ENCODE measurements around the gene IFT27. TPM values are rescaled to one million over a fixed set of nuclear protein-coding genes. Genes with fewer than 3 reads are reported as not detected.

Gene IFT27
- total RNA-seq, 1 donor from 2014 or later = 21.5 TPM

DNA sequence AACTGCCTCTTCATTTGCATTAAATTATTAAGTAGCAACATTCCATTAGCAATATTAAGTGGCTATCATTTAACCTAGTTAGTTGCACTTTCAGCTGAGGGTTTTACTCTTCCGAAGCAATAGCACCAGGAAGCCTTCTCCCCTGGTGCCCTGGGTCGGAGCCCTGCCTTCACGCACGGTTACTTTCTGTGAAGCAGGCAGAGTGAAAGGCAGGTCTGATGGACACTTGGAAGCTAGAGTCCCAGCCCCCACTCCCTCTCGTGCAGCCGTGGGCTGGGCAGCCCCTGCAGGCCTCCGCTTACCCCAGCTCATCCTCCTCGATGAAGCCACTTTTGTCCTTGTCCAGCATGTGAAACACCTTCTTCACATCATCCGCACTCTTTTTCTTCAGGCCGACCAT lies 38.9 kb upstream of the IFT27 start:
- Histone ChIP-seq H3K4me1 (peaks cover 14% of the 10 kb centered on the region), H3K27me3 (peaks cover 65% of the 10 kb centered on the region), H3K27ac (no peak overlapping the region), H3K9me3 (no peaks in the 10 kb centered on the region), H3K4me3 (no peak overlapping the region), H3K36me3 (no peaks in the 10 kb centered on the region)
- ATAC-seq (no peak), DNase-seq (no peak)
- TF ChIP-seq, protein P1, sequence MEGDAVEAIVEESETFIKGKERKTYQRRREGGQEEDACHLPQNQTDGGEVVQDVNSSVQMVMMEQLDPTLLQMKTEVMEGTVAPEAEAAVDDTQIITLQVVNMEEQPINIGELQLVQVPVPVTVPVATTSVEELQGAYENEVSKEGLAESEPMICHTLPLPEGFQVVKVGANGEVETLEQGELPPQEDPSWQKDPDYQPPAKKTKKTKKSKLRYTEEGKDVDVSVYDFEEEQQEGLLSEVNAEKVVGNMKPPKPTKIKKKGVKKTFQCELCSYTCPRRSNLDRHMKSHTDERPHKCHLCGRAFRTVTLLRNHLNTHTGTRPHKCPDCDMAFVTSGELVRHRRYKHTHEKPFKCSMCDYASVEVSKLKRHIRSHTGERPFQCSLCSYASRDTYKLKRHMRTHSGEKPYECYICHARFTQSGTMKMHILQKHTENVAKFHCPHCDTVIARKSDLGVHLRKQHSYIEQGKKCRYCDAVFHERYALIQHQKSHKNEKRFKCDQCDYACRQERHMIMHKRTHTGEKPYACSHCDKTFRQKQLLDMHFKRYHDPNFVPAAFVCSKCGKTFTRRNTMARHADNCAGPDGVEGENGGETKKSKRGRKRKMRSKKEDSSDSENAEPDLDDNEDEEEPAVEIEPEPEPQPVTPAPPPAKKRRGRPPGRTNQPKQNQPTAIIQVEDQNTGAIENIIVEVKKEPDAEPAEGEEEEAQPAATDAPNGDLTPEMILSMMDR (IDR thresholded peaks at IDR 0.05) = no peak
- intact Hi-C loops (cut with DNase I) = no loop called here

DNA sequence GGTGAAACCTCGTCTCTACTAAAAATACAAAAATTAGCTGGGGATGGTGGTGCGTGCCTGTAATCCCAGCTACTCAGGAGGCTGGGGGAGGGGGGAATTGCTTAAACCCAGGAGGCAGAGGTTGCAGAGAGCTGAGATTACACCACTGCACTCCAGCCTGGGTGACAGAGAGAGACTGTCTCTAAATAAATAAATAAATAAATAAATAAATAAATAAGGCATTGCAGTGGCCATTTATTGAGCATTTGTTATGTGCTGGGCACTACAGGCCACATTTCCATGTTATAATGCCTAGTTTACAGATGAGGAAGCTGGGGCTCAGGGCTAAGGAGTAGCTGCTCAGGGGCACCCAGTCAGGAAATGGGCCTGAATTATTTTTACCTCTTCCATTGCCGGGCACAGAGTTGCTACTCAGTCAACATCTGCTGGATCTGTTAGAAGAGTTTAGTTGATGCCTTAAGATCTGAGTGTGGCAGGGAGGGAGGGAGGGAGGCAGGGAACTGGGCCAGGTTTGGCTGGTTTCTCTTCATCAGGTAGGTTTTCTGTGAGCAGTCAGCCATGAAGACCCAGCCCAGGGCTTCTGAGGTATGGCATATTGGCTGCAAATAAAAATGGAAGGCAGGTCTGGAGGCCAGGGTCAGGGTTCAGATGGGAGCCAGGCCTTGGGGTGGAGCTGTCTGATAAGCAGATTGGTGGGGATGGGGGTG lies 35.3 kb upstream of the IFT27 start:
- DNase-seq (no peak), ATAC-seq (no peak)
- H3K27ac ChIP-seq = no peak overlapping the region
- intact Hi-C loops (cut with DNase I) = no loop called here
- no peak overlapping the region for H3K4me3 ChIP-seq
- TF ChIP-seq, protein P1 (IDR thresholded peaks at IDR 0.05) = no peak
- peaks cover 32% of the 10 kb centered on the region for H3K27me3 ChIP-seq
- no peaks in the 10 kb centered on the region for H3K36me3 ChIP-seq
- no peaks in the 10 kb centered on the region for H3K9me3 ChIP-seq
- H3K4me1 ChIP-seq = peaks cover 2% of the 10 kb centered on the region

DNA sequence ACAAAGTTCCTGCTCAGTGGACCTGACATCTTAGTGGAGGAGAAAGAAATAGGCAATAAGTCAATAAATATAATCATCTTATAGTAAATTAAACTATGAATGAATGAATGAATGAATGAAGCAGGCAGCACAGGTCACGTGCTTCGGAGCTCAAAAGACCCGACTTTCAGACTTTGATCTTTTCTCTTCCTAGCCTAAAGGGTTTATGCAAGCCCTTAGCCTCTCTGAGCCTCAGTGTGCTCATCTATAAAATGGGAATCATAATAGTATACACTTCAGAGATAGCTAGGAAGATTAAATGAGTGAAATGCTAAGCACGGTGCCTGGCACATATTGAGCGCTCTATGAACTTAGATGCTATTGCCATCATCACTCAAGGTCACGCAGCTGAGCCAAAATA lies 33.4 kb upstream of the IFT27 start:
- H3K4me3 ChIP-seq = no peak overlapping the region
- TF ChIP-seq, protein P1 (IDR thresholded peaks at IDR 0.05) = no peak
- H3K36me3 ChIP-seq = no peaks in the 10 kb centered on the region
- intact Hi-C loops (cut with DNase I) = no loop called here
- H3K27me3 ChIP-seq = peaks cover 27% of the 10 kb centered on the region
- DNase-seq = no peak
- no peaks in the 10 kb centered on the region for H3K9me3 ChIP-seq
- H3K4me1 ChIP-seq = no peaks in the 10 kb centered on the region
- ATAC-seq = no peak
- H3K27ac ChIP-seq = no peak overlapping the region

DNA sequence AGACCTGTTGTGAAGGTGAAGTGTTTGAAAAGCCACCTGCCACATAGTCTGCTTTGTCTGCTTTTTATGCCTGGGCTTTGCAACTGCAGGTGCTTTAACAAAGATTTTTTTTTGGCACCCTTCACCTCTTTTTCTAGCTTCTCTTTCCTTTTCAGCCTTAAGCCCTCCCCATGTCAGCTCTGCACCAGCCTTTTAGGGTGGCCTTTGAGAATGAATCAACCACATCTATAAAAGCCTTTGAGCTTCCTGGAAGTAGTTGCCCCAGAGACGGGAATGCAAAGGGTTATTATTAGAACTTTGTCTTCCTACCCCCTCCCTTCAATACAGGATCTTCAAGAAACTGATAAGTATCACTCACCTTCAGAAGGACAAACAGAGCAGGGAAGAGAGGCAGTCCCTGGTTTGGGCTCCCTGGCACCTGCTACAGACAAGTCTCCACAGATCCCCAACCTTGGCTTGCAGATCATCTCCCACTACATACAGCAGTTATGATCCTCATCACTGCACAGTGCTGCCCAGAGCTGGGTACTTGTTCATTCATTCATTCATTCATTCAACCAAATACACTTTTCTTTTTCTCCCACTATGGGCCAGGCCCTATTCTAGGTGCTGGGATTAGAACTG lies 32.9 kb upstream of the IFT27 start:
- no peak for ATAC-seq
- Histone ChIP-seq H3K27ac (no peak overlapping the region), H3K36me3 (no peaks in the 10 kb centered on the region), H3K9me3 (no peaks in the 10 kb centered on the region), H3K4me1 (no peaks in the 10 kb centered on the region), H3K27me3 (peaks cover 22% of the 10 kb centered on the region), H3K4me3 (no peak overlapping the region)
- TF ChIP-seq, protein P1 (IDR thresholded peaks at IDR 0.05) = no peak
- DNase-seq = no peak
- intact Hi-C loops (cut with DNase I) = no loop called here

DNA sequence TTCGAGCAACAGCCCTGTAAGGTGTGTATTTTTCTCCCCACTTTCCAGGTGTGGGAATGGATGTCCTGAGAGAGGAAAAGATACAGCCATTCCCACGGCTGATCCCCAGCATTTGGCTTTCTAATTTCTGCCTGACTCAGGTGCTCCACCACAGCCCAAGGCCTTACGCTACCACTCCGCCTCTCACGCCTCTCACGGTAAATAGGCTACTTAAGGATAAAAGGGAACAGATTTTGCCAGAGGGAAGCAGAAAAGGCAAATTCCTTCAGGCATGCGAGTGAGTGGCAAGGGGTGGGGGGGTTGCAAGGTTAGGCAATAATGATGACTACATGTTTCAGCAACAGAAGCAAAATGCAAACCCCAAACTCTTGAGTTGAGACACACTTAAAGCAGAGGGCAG lies 31.7 kb upstream of the IFT27 start:
- DNase-seq (no peak), ATAC-seq (peak; percentile 57)
- TF ChIP-seq, protein P1 (IDR thresholded peaks at IDR 0.05) = no peak
- Histone ChIP-seq H3K36me3 (no peaks in the 10 kb centered on the region), H3K27ac (no peak overlapping the region), H3K27me3 (peaks cover 23% of the 10 kb centered on the region), H3K4me1 (no peaks in the 10 kb centered on the region), H3K9me3 (no peaks in the 10 kb centered on the region), H3K4me3 (no peak overlapping the region)
- intact Hi-C loops (cut with DNase I) = no loop called here

All from upper lobe of right lung (tissue), 1 donor.